HG03097 (cell line): Measurements from ENCODE around the gene FOXN3.
A peak's percentile ranks its signal among the peaks of the same experiment; 100 is the strongest.
"Not testable (repeated sequence)": the region's sequence is repeated elsewhere in the genome, so short reads cannot be mapped to it uniquely, and the experiment has no call there.

ENCODE experiments used
- ATAC-seq: cut with Tn5 transposase; IDR thresholded peaks from one replicate; pipeline ENCODE4 v1.9.1; 2021; ENCODE audit not compliant: unreplicated experiment, low FRiP score

Gene FOXN3

DNA sequence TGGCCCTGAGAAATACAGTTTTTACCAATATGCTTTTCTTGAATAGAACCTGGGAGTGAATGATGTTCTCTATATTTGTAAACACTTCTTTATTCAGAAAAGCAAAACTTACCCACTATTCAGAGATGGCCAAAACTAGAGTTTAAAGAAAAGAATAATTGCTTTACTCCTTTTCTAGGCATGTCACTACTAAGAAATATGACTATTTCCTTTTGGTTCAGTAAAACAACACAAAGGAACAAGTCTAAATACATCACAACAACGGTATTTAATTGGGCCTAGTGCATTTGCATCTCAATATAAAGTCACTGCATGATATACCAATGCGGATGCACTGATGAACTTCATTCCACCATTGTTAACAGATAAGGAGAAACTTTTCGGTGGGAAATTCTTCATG lies 207.5 kb downstream of the FOXN3 start:
- ATAC-seq, result no peak

DNA sequence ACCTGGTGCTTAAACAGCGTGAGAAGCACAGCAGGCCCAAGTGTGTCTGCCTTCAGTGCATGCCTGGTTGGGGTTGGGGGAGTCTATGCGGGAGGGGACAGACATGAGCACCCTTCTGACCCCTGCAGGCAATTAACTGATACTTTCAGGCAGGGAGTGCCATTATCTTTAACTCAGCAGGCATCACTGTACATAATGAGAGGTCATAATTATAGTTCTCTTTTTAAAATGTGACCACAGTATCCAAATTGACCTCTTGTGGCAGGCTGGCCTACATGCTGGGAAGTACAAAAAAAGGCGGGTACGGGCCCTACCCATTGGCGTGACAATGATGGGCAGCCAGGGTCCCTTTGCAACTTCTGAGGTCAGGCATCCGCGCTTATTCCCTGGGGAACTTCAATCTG lies 209.1 kb downstream of the FOXN3 start:
- no peak for ATAC-seq

- no peak for ATAC-seq
Measured at GRCh38 chr14:89206389-89207031, 210.5 kb downstream of the FOXN3 start.

DNA sequence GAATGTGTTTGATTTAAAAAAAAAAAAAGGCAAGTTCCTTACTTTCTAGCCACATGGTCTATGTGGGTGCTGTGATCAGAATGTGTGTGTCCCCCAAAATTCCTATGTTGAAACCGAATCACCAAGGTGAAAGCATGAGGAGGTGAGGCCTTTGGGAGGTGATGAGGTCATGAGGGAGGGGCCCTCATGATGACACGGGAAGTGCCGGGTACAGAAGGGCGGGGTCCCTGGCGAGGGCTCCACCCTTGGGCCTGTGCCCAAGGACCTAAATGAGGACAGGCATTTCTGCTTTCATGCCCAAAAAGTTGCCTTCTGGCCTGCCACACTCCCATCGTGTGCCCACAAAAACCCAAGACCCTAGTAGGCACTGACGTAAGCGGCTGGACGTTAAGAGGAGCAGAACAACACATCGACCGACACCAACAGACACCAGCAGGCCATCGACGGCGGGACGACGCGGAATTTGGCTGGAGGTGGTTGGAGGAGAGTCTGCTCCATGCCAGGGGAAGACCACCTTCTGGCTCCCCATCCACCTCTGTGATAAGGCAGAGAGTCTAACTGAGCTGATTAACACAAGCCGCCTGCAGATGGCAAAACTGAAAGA lies 211.8 kb downstream of the FOXN3 start:
- ATAC-seq, result no peak

DNA sequence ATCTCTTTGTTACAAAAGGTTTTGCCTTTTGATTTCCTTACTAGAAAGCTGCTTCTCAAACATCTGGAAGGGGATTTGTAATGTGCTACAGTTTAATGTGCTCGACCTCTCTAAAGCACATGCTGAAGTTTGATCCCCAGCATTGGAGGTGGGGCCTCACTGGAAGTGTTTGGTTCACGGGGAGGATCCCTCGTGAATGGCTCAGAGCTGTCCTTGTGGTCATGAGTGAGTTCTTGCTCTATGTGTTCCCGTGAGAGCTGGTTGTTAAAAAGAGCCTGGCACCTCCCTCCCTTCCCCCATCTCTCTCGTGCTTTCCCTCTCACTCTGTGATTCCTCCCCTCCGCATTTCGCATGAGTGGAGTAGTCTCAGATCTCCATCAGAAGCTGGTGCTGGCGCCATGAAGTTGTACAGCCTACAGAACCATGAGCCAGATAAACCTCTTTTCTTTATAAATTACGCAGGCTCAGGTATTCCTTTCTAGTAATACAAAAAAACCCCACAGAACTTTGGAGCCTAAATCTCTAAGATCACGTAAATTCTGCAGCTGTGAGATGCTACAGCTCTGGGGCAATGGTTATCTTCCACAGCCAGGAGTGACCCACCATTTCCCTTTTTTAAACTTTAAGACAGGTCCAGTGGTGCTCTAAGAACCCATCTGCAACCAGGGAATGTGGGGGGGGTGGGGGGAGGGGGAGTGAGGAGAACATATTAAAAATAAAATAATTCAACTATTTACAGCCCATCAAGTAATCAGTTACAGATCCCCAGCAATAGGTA lies 214.4 kb downstream of the FOXN3 start:
- no peak for ATAC-seq

DNA sequence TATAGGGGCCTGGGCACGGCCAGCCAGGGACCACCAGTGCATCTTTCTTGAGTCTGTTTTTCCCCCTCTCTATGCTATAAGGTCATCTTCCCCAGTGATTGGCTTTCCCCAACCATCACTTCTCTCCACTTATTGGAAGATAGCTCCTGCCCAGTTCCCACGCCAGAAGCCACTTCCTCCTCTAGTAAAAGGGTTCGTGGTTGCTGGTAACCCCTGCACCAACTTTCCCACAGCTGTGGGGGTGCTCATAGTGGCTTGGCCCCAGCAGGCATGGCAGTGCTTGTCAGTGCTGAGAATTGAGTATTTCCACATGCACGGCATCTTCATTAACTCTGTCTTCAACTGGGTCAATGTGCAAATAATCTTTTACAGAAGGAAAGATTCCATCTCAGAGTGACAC lies 215.4 kb downstream of the FOXN3 start:
- no peak for ATAC-seq

- ATAC-seq, result not testable (repeated sequence)
Measured at GRCh38 chr14:89199357-89199756, 217.7 kb downstream of the FOXN3 start.

DNA sequence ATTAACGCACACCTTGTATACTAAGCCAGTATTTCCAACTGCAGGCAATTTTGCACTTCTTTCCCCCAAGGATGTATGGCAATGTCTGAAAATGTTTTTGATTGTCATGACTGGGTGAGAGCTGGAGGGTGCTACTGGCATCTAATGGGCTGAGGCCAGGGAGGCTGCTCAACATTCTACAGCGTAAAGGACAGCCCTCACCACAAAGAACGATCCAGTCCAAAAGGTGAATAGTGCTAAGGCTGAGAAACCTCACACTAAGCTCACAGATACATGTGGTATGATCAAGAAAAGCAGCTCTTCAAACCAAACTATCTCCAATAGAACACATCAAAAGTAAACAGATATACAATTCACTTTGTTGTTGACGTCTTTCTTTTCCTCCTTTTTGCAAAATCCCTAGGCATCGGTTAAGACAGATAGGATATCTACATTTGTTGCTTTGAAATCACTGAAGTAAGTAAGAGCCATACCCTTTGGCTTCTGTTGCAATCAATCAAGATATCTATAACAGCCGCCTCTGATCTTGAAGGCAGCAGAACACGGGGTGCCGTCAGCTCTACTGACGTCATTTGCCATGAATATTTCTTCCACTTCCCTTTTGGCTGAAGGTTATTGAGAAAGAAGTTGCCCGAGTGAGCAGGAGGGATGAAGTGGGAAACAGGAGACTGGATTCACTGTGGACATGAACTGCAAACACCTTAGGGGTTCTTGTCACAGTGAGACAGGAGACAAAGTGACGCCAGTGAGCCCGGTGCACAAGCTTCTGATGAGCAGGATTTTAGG lies 218.3 kb downstream of the FOXN3 start:
- ATAC-seq, result no peak

DNA sequence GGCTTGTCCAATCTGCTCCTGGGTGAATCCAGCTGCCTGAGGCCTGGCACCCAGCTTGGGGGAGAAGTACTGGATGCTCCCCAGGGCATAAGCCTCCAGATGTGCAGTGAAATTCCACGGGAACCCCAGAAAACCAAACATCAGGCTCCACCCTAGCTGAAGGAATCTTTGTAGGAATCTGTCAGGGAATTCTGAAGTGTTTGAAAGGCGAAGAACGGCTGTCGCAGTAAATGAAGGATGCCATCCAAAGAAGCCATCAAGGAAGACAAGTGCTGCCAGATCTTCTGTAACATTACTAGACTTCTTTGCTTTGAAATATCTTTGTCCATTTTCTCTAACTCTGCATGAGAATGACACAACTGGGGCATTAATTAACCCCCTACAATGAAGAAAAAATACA lies 219.4 kb downstream of the FOXN3 start:
- ATAC-seq, result no peak

DNA sequence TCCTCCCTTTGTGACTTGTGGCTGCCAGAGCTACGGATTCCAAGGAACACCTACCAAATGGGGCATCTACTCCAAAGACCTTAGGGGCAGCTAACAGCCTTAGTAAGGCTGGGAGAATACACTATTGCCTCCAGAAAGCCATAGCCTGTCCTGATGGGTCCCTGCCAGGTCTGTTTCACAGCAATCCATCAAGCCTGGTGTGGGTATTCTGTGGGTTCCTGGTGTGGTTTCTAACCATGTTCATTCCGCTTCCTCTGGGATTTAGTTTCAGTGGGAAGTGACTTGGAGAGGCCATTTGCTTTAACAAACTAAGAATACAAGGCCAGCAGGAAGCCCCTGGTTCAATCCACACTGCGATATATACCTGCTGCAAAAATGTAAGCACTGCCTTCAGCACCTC lies 220.5 kb downstream of the FOXN3 start:
- ATAC-seq, result no peak

GRCh38 chr14:89194376-89194775 lies 222.7 kb downstream of the FOXN3 start:
- ATAC-seq, result no peak

DNA sequence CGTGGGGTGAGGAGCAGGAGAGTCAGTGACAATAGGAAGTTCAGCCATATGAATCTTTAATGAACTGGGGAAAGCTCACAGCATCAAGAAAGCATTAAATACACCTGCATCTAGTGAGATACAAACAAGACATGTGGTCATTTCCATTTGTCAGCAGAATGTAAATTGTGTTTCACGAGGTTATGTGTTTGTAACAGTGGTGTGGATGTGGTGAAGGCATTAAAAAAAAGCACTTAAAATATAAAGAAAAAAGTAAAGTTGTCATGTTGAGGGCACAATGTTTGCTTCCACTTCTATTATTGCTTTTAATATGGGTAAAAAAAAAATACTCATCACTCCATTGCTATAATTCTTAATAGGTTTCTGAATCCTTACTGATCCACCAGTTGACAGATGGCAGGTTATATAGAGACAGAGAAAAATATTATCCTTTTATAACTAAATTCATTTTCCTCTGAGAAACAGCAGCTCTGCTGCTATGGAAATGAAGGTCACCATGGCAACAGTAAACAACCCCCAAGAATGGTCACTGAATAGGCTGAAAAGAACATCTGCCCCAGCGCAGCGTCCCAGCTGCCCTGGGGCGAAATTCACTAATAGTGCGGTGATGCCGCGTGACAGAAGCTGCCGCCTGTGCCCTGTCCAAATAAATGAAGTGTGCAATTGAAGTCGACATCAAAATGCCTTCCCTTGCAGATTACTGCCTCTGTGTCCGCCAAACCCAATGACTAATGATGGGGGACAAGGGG lies 226.1 kb downstream of the FOXN3 start:
- ATAC-seq, result no peak

DNA sequence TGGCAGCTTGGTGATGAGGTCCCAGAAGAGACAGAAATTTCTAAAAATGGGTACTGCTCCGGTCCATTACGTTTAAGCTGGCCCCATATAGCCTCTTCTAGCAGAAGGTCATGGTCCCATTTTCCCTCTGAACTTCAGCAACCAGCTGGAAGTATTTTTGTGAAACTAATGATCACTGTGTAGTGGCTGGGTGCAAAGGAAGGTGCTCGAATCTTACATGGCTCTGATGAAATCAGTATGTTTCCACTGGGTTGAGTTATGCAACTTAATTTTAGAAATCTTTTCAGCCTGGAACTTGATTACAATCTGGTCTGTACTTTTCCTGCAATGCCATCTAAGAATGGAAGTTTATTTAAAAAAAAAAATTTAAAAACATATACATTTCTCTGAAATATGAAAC lies 228.5 kb downstream of the FOXN3 start:
- ATAC-seq, result no peak

- ATAC-seq, result no peak
Measured at GRCh38 chr14:89187501-89187900, 229.5 kb downstream of the FOXN3 start.

- peak; percentile 66 for ATAC-seq
Measured at GRCh38 chr14:89186856-89187376, 230.1 kb downstream of the FOXN3 start.

DNA sequence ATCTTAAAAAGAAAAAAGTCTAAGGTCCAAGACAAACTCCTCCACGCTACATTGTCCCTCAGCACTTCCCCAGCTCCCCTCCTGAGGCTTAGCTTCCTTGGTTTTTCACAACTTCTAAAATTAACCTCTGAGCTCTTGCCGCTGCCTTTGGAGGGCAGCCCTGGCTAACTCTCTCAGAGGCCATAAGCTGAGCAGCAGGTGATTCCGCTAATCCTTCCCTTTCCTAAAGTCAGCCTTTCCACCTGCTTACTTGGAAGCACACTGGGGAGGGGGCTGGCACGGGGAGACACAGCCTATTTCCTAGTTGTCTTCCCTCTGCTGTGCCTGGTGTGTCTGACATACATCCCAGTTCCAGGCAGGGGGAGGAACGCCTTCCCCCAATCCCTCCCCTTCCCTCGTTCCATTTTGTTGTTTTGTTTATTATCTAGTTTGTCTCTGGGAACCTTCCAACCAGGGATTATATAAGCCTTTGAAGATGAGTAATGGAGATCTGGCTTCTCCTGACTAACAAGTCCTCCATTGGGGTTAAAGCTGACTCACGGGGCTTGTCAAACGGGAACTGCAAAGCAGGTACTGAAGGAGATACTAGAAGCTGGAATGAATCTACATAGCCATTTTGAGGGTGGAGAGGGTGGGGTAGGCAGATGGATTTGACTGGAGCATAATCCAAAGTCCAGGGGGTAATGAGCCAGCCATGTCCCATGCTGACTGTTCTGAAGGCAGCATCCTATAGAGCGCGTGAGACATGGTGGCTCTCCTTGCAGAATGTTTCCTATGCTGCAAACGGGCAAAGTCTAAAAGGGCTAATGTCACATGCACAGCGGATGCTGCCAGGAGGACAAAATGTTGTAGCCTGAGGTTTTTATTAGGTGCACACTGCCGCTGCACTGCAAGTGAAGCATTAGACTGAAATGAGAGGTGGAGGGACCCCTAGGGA lies 230.8 kb downstream of the FOXN3 start:
- no peak for ATAC-seq

- no peak for ATAC-seq
Measured at GRCh38 chr14:89184952-89185351, 232.1 kb downstream of the FOXN3 start.

DNA sequence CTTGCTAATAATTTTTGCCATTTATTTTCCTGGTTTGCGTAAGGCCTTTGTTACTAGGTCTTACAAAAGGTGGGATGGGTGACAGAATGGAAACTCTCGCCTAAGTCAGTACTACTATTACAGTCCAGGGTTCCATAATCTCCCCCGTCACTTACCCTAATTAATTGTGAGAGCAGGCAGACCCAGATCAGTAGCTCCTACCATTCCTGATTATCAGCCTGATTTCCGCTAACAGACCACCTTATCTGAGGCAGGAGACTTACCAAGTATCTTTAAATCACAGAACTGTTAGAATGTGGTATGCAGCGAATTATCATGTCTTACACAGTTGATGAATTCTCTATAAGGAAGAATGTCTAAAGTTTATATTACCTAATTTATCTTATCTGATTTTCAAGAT lies 234.7 kb downstream of the FOXN3 start:
- no peak for ATAC-seq

DNA sequence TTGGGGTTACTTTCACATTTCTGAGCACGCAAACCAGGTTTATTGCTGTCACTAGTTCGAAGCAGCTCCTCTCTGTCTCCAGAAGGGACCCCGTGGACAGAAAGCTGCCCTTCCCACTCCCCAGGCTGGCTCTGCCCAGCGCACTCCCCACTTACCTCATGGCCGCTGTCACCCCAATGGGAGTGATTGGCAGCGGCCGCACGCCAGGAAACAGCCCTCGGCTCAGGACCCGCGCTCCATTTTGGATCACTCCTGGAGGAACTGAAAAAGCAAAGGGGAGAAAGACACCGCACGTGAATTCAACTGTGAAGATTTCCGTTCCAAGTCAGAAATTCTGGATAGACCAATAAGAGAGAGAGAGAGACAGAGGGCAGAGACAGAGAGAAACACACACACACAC lies 236.5 kb downstream of the FOXN3 start:
- no peak for ATAC-seq
